Neural cell (in vitro differentiated cells): Measurements from ENCODE around the gene ZNF653. TPM values are rescaled to one million over a fixed set of nuclear protein-coding genes. Genes with fewer than 3 reads are reported as not detected.

ENCODE experiments used
- H2AFZ ChIP-seq: fragments of 200-600, 300-800 bp; sonication (generic), shearing (Covaris generic); 2 replicates; pipeline ENCODE4 v1.6.0; 2014; ENCODE audit warnings: low read depth, mild to moderate bottlenecking, antibody characterized with exemption, low read length, moderate library complexity
- H3F3A ChIP-seq: fragments of 200-600 bp; shearing (Covaris generic); 2 replicates; pipeline ENCODE4 v1.6.1; 2016; ENCODE audit warnings: mild to moderate bottlenecking, moderate library complexity, mixed read lengths, antibody characterized with exemption, low read length; ENCODE audit not compliant: insufficient read depth, poor library complexity, severe bottlenecking
- H3K27ac ChIP-seq: fragments of 200-600, 300-800 bp; sonication (generic), shearing (Covaris generic); 2 replicates; pipeline ENCODE4 v1.5.1; 2014; ENCODE audit warnings: mild to moderate bottlenecking, low read length, moderate library complexity
- H3K27me3 ChIP-seq: fragments of 300-800, 200-600 bp; sonication (generic), shearing (Covaris generic); 2 replicates; pipeline ENCODE4 v1.6.0; 2014; ENCODE audit warnings: mild to moderate bottlenecking, low read depth, low read length, moderate library complexity; ENCODE audit not compliant: insufficient read depth
- H3K36me3 ChIP-seq: fragments of 300-800, 200-600 bp; sonication (generic), shearing (Covaris generic); 2 replicates; pipeline ENCODE4 v1.5.1; 2014; ENCODE audit warnings: mild to moderate bottlenecking, antibody characterized with exemption, low read length, moderate library complexity; ENCODE audit not compliant: insufficient read depth
- H3K4me2 ChIP-seq: fragments of 300-800, 200-600 bp; sonication (generic), shearing (Covaris generic); 2 replicates; pipeline ENCODE4 v1.6.0; 2014; ENCODE audit warnings: mild to moderate bottlenecking, low read length
- H3K4me3 ChIP-seq: fragments of 300-800, 200-600 bp; sonication (generic), shearing (Covaris generic); 2 replicates; pipeline ENCODE4 v1.5.1; 2014; ENCODE audit warnings: mild to moderate bottlenecking, low read length, moderate library complexity
- H3K79me2 ChIP-seq: fragments of 200-600 bp; shearing (Covaris generic); replicated peaks from 2 replicates; pipeline ENCODE4 v1.6.0; 2014; ENCODE audit warnings: mild to moderate bottlenecking, low read length, moderate library complexity; ENCODE audit not compliant: insufficient read depth
- H3K9ac ChIP-seq: fragments of 300-800, 200-600 bp; sonication (generic), shearing (Covaris generic); 2 replicates; pipeline ENCODE4 v1.6.1; 2016; ENCODE audit warnings: mild to moderate bottlenecking, low read length, mixed read lengths
- H3K9me2 ChIP-seq: fragments of 200-600 bp; shearing (Covaris generic); 2 replicates; pipeline ENCODE4 v1.6.1; 2016; ENCODE audit warnings: mild to moderate bottlenecking, low read length, mixed read lengths; ENCODE audit not compliant: insufficient read depth
- H3K9me3 ChIP-seq: fragments of 200-600, 300-800 bp; sonication (generic), shearing (Covaris generic); 2 replicates; pipeline ENCODE4 v1.6.1; 2016; ENCODE audit warnings: mild to moderate bottlenecking, mixed run types, low read length, moderate library complexity, mixed read lengths
- H4K20me1 ChIP-seq: fragments of 200-600 bp; shearing (Covaris generic); 2 replicates; pipeline ENCODE4 v1.6.1; 2016; ENCODE audit warnings: mild to moderate bottlenecking, mixed run types; ENCODE audit not compliant: insufficient read depth
- EP300 ChIP-seq: fragments of 450-650 bp; conservative IDR thresholded peaks from 2 replicates; pipeline ENCODE4 v1.6.1; 2014; ENCODE audit warnings: antibody characterized with exemption, mild to moderate bottlenecking, moderate library complexity; ENCODE audit not compliant: poor library complexity, severe bottlenecking
- EZH2 ChIP-seq: fragments of 200-600, 300-800 bp; shearing (Covaris generic), sonication (generic); IDR thresholded peaks from 2 replicates; pipeline ENCODE4 v1.6.1; 2014; ENCODE audit warnings: antibody characterized with exemption, low read length, borderline replicate concordance, mild to moderate bottlenecking; ENCODE audit not compliant: insufficient read depth, poor library complexity, severe bottlenecking
- MXI1 ChIP-seq: fragments of 450-650 bp; conservative IDR thresholded peaks from 2 replicates; pipeline ENCODE4 v1.6.1; 2014; ENCODE audit warnings: antibody characterized with exemption, mild to moderate bottlenecking; ENCODE audit not compliant: poor library complexity, severe bottlenecking
- POLR2AphosphoS5 ChIP-seq: IDR thresholded peaks from 2 replicates; pipeline ENCODE4 v1.6.1; 2012
- RAD21 ChIP-seq: fragments of 450-650 bp; conservative IDR thresholded peaks from 2 replicates; pipeline ENCODE4 v1.6.1; 2014; ENCODE audit warnings: antibody characterized with exemption, mild to moderate bottlenecking, moderate library complexity
- SMC3 ChIP-seq: fragments of 450-650 bp; conservative IDR thresholded peaks from 2 replicates; pipeline ENCODE4 v1.6.1; 2014; ENCODE audit warnings: antibody characterized with exemption, mild to moderate bottlenecking, moderate library complexity; ENCODE audit not compliant: poor library complexity
- TAF1 ChIP-seq: IDR thresholded peaks from 2 replicates; pipeline ENCODE4 v1.6.1; 2012; ENCODE audit warnings: low read depth
- polyA plus RNA-seq: library from polyadenylated mRNA; depleted of rRNA; stranded (reverse); fragments of >200 nt; gene quantifications from 2 replicates; pipeline ENCODE4 v1.2.3, GENCODE V29; 2014
- TF ChIP-seq, protein P1 (sequence below): IDR thresholded peaks from 2 replicates; pipeline ENCODE4 v1.6.1; 2012; ENCODE audit warnings: borderline replicate concordance
- TF ChIP-seq, protein P2 (sequence below): fragments of 450-650 bp; IDR thresholded peaks from 2 replicates; pipeline ENCODE4 v1.5.1; 2014; ENCODE audit warnings: antibody characterized with exemption, mild to moderate bottlenecking, moderate library complexity; ENCODE audit not compliant: poor library complexity, severe bottlenecking

The ZNF653 gene
- polyA plus RNA-seq, 1 donor from 2014 or later = 16.5 TPM

DNA sequence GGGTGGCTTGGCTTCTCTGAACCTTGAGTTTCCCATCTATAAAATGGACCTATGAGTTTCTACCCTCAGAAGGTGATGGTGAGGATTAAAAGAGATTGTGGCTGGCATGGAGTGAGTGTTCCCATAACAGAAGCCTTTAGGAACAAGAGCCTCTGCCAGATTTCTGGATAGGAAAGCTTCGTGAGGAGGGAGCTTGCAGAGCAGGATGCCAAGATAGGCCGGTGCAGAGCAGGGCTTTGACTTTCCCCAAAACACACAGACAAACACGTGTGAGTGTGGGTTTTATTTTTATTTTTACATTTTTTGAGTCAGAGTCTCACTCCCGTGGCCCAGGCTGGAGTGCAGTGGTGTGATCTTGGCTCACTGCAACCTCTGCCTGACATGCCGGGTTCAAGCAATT lies 29.3 kb upstream of the ZNF653 start:
- TF ChIP-seq, protein P1, sequence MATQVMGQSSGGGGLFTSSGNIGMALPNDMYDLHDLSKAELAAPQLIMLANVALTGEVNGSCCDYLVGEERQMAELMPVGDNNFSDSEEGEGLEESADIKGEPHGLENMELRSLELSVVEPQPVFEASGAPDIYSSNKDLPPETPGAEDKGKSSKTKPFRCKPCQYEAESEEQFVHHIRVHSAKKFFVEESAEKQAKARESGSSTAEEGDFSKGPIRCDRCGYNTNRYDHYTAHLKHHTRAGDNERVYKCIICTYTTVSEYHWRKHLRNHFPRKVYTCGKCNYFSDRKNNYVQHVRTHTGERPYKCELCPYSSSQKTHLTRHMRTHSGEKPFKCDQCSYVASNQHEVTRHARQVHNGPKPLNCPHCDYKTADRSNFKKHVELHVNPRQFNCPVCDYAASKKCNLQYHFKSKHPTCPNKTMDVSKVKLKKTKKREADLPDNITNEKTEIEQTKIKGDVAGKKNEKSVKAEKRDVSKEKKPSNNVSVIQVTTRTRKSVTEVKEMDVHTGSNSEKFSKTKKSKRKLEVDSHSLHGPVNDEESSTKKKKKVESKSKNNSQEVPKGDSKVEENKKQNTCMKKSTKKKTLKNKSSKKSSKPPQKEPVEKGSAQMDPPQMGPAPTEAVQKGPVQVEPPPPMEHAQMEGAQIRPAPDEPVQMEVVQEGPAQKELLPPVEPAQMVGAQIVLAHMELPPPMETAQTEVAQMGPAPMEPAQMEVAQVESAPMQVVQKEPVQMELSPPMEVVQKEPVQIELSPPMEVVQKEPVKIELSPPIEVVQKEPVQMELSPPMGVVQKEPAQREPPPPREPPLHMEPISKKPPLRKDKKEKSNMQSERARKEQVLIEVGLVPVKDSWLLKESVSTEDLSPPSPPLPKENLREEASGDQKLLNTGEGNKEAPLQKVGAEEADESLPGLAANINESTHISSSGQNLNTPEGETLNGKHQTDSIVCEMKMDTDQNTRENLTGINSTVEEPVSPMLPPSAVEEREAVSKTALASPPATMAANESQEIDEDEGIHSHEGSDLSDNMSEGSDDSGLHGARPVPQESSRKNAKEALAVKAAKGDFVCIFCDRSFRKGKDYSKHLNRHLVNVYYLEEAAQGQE = no peak
- TF ChIP-seq TAF1 = no peak
- no peak for TF ChIP-seq EZH2
- TF ChIP-seq SMC3 = no peak
- no peak for TF ChIP-seq MXI1
- TF ChIP-seq, protein P2, sequence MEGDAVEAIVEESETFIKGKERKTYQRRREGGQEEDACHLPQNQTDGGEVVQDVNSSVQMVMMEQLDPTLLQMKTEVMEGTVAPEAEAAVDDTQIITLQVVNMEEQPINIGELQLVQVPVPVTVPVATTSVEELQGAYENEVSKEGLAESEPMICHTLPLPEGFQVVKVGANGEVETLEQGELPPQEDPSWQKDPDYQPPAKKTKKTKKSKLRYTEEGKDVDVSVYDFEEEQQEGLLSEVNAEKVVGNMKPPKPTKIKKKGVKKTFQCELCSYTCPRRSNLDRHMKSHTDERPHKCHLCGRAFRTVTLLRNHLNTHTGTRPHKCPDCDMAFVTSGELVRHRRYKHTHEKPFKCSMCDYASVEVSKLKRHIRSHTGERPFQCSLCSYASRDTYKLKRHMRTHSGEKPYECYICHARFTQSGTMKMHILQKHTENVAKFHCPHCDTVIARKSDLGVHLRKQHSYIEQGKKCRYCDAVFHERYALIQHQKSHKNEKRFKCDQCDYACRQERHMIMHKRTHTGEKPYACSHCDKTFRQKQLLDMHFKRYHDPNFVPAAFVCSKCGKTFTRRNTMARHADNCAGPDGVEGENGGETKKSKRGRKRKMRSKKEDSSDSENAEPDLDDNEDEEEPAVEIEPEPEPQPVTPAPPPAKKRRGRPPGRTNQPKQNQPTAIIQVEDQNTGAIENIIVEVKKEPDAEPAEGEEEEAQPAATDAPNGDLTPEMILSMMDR = no peak
- TF ChIP-seq POLR2AphosphoS5 = no peak
- no peak for TF ChIP-seq EP300
- no peak for TF ChIP-seq RAD21
- Histone ChIP-seq H3K4me2 (no peak overlapping the region), H3K27me3 (no peaks in the 10 kb centered on the region), H2AFZ (no peak overlapping the region), H3K9me2 (no peaks in the 10 kb centered on the region), H3K4me3 (no peak overlapping the region), H4K20me1 (no peaks in the 10 kb centered on the region), H3K9ac (no peak overlapping the region), H3K36me3 (no peaks in the 10 kb centered on the region), H3F3A (no peaks in the 10 kb centered on the region), H3K9me3 (no peaks in the 10 kb centered on the region), H3K79me2 (no peaks in the 10 kb centered on the region), H3K27ac (no peak overlapping the region)

DNA sequence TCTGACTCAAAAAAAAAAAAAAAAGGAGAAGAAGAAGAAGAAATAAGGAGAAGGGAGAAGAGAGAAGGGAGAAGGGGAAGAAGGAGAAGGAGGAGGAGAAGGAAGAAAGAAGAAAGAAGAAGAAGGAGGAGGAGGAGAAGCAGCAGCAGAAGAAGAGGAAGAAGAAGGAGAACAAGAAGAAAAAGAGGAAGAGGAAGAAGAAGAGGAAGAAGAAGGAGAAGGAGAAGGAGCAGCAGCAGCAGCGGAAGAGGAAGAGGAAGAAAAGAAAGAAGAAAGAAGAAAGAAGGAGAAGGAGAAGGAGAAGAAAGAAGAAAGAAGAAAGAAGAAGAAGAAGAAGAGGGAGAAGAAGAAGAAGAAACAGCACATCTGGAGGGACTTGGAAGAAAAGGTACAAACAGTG lies 28.9 kb upstream of the ZNF653 start:
- Histone ChIP-seq H3K79me2 (no peaks in the 10 kb centered on the region), H4K20me1 (no peaks in the 10 kb centered on the region), H3K27me3 (no peaks in the 10 kb centered on the region), H3K9ac (no peak overlapping the region), H3K4me3 (no peak overlapping the region), H3F3A (no peaks in the 10 kb centered on the region), H3K27ac (no peak overlapping the region), H3K9me3 (no peaks in the 10 kb centered on the region), H2AFZ (no peak overlapping the region), H3K36me3 (no peaks in the 10 kb centered on the region), H3K9me2 (no peaks in the 10 kb centered on the region), H3K4me2 (no peak overlapping the region)
- TF ChIP-seq, protein P1 = no peak
- TF ChIP-seq TAF1 = no peak
- no peak for TF ChIP-seq RAD21
- no peak for TF ChIP-seq EP300
- TF ChIP-seq MXI1 = no peak
- no peak for TF ChIP-seq POLR2AphosphoS5
- no peak for TF ChIP-seq SMC3
- no peak for TF ChIP-seq EZH2
- TF ChIP-seq, protein P2 = no peak
